BJ (cell line): Measurements from ENCODE around the gene ICA1. TPM values are rescaled to one million over a fixed set of nuclear protein-coding genes. Genes with fewer than 3 reads are reported as not detected.
"Not testable (repeated sequence)": the region's sequence is repeated elsewhere in the genome, so short reads cannot be mapped to it uniquely, and the experiment has no call there.

Experiments used
- CTCF ChIA-PET: fragments of 350-600 bp; formaldehyde crosslinking; extraction: SDS; loops from one replicate; lab custom pipeline; 2021; ENCODE audit warnings: antibody characterized with exemption, inconsistent platforms; lab: Yijun Ruan, JAX
- POLR2A ChIA-PET: fragments of 300-600 bp; sonication (Branson Sonifier 250); formaldehyde crosslinking; extraction: SDS; loops from one replicate; lab custom pipeline; 2021; ENCODE audit warnings: antibody characterized with exemption; lab: Charles Lee
- DNase-seq: peaks from one replicate; pipeline ENCODE4 v3.0.0-alpha.2; 2011; ENCODE audit warnings: low read depth
- H3K27me3 ChIP-seq: 2 replicates; pipeline ENCODE4 v1.6.0; 2011; ENCODE audit warnings: low read length; ENCODE audit not compliant: control insufficient read depth, insufficient read depth
- H3K36me3 ChIP-seq: 2 replicates; pipeline ENCODE4 v1.5.1; 2011; ENCODE audit warnings: low read length; ENCODE audit not compliant: control insufficient read depth, insufficient read depth
- H3K4me3 ChIP-seq: 2 replicates; pipeline ENCODE4 v1.5.1; 2011; ENCODE audit warnings: low read depth, mild to moderate bottlenecking, control low read depth, low read length
- CTCF ChIP-seq: IDR thresholded peaks from 2 replicates; pipeline ENCODE4 v1.5.1; 2011; ENCODE audit warnings: low read depth, mild to moderate bottlenecking, control low read depth, inconsistent platforms, low read length, moderate library complexity; ENCODE audit not compliant: insufficient read depth
- polyA plus RNA-seq: library from polyadenylated mRNA; depleted of rRNA; stranded (reverse); fragments of >200 nt; gene quantifications from 2 replicates; pipeline ENCODE4 v1.2.3, GENCODE V29; 2011; rRNA removed
- small RNA-seq: library from RNA; depleted of rRNA; stranded (forward); fragments of <200 nt; gene quantifications from one replicate; pipeline ENCODE3, GENCODE V24; 2012; ENCODE audit warnings: low replicate concordance, low read depth; ENCODE audit not compliant: insufficient read length

Gene ICA1
- polyA plus RNA-seq, 1 experiment: 0.15 TPM

- DNase-seq: no peak
- ChIA-PET CTCF (no interaction called here), POLR2A (no interaction called here)
- Histone ChIP-seq H3K4me3 (no peak overlapping the region), H3K27me3 (no peaks in the 10 kb centered on the region), H3K36me3 (0 out of 2 replicates have a peak, but pooled peaks cover under 1% of the 10 kb centered on the region)
- no peak for TF ChIP-seq CTCF
Observed at GRCh38 chr7:8063706-8064297, 198.2 kb downstream of the ICA1 start.

GRCh38 chr7:8063300-8063699 lies 198.7 kb downstream of the ICA1 start:
- H3K36me3 ChIP-seq, H3K4me3 ChIP-seq, DNase-seq, POLR2A ChIA-PET, CTCF ChIA-PET, H3K27me3 ChIP-seq: not testable (repeated sequence)

Small RNA genes within 50 kb of the gene (small RNA-seq; reads per million reads assigned to genes)
- not detected for gene AC007009.1

Other genes starting within 250 kb of the ICA1 start
- not detected in 2 replicates for gene NXPH1, start 171.4 kb upstream of the ICA1 start, polyA plus RNA-seq